Measurements from ENCODE around the gene KRT77.

The KRT77 gene

GRCh38 chr12:52655720-52656124 lies 47.6 kb downstream of the KRT77 start:
- DNase-seq (ENCODE audit: low spot score), result no peak

DNA sequence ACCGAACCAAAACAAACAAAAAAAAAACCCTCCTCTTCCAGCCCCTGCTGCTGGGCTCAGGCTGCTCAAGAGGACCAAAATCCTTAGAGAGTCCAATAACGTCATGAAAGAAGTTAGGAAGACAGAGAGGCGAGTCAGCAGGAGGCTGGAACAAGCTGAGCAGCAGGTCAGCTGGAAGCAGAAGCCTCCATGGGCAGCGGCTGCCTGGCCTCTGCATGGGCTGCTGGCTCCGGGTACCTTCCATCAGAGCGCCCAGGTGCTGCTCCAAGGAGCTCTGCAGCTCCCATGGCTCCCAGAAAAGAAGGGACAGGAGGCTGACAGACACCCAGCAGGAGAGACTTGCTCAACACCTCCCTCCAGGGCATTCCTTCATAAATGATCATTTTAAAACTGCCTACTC lies 48.1 kb downstream of the KRT77 start:
- DNase-seq (ENCODE audit: low spot score), result no peak

- no peak for DNase-seq (ENCODE audit: low spot score)
These were observed 51.5 kb downstream of the KRT77 start, which contains the start of gene KRT2 for GRCh38 chr12:52651726-52652261. Gene KRT2 (minus strand): TSS chr12:52652211. CDS start chr12:52652142, 69 bp downstream.

DNA sequence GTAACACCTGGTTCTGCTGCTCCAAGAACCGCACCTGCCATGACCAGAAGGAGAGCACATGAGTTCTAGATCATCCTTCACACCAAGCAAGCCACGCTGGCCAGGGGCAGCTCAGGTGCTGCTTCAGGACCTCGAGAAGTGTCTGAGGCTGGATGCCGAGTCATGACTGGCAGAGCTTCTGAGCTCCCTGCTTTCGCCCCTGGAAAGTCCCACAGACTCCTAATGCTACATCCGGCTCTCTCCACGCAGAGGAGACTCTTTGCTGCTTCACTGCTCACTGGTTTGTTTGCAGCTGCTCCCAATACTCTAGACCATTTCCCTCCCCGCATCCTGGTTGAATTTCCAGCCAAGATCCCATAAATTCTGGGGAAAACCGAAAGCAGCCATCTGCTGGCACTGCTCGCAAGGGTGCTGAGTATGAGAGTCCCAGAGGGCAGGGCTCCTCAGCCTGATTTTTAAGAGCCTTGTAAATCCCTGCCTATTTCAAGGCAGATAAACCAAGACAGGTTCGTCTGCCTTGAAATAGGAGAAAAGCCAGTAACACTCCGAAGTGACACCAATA lies 52.7 kb downstream of the KRT77 start:
- DNase-seq (ENCODE audit: low spot score), result no peak

DNA sequence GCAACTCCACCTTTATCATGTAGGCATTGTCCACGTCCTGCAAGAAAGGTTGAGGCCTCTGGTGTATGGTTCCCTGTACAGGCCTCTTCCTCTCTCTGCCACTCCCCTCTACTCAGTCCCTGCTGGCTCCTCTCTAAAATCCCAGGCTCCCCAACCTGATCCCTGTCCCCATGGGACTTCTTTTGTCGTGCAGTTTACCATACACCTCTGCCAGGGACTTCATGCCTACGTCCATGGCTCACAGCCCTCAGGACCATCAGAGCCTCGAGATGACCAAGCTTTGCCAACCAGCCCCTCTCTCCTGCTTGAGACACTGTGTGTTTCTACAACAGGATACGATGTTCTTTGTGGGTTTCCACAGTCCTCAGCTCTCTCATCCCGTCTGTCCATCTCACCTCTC lies 54.3 kb downstream of the KRT77 start:
- DNase-seq (ENCODE audit: low spot score), result no peak

DNA sequence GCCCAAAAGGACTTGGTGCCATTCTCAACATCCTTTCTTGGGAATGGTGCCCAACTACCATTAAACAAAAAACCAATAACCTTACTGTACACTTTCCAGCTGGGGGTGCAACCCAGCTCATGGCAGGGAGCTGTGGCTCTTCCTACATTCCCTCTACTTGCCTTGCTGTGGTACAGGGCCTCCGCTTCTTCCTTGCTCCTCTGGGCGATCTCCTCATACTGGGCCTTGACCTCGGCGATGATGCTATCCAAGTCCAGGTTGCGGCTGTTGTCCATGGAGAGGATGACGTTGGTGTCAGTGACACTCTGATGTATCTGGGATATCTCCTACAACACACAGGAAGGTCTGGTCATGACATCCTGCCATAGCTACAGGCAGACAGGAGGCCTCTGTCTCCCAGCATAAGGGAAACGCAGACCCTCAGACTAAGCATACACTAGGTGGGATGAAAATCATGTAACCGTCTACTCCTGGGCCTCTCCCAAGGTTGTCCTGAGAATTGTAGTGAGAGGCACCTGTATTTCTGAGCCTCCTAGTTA lies 55.2 kb downstream of the KRT77 start:
- no peak for DNase-seq (ENCODE audit: low spot score)

DNA sequence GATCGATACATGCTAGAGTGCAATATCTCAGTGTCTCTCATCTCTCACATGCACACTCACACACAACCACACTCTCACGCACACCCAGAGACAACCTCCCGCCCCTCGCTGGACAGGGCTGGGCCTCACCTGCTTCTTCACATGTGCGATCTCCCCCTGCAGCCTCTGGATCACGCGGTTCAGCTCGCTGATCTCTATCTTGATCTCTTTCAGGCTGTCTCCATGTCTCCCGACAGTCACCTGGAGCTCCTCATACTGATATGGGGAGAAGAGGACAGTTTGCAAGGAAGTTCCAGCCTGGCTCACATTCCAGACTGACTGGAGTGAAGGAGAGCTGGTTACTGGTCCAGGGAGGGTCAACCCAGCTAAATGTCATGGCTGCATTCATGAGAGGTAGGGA lies 55.7 kb downstream of the KRT77 start:
- no peak for DNase-seq (ENCODE audit: low spot score)

DNA sequence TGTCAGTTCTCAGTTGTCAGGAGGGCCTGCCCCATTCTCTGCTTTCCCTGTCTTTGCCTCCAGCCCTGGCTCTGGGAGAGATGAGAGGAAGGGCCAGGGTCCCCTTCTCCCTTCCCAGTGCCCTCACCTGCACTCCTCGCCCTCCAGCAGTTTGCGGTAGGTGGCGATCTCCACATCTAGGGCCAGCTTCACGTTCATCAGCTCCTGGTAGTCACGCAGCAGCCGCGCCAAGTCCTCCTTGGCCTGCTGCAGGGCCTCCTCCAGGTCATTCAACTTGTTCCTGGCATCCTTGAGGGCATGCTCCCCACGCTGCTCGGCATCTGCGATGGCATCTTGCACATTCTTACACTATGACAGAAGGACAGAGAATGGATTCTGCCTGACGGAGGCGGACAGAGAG lies 56.7 kb downstream of the KRT77 start:
- no peak for DNase-seq (ENCODE audit: low spot score)

DNA sequence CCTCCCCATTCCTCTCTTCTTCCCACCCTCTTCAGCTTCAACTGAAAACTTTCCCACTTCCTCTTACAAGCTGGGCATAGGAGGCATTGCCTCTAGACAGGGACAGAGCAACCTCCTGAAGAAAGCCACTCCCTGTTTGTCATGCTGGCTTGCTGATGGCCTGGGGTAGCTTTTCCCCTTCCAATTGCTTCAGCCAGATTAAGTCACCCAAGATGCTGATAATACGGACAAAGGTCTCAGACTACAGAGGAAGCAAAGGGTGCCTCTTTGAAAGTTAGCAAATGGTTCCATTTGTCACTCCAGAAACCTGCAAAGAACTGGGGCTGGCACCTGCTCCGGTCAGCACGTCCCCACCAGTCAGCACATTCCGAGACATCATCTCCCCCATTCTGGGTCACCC lies 57.3 kb downstream of the KRT77 start:
- DNase-seq (ENCODE audit: low spot score), result no peak

- no peak for DNase-seq (ENCODE audit: low spot score)
These were observed 58.1 kb downstream of the KRT77 start for GRCh38 chr12:52645120-52645761.

DNA sequence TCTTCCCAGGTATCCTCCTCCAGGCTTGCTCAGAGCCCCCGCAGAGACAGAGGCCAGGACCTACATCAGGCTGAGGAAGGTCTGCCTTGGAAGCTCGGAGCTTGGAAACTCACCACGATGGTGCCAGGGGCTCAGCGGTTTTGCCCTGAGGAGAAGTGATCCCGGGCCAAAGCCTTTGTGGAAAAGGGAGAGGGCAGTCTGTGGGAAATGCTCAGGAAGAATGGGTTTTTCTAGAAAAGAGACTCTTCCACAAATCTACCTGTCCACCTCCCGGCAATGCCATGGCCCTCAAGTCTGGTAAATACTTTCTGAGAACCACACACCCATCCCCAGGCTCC lies 59.3 kb downstream of the KRT77 start:
- DNase-seq (ENCODE audit: low spot score), result no peak

DNA sequence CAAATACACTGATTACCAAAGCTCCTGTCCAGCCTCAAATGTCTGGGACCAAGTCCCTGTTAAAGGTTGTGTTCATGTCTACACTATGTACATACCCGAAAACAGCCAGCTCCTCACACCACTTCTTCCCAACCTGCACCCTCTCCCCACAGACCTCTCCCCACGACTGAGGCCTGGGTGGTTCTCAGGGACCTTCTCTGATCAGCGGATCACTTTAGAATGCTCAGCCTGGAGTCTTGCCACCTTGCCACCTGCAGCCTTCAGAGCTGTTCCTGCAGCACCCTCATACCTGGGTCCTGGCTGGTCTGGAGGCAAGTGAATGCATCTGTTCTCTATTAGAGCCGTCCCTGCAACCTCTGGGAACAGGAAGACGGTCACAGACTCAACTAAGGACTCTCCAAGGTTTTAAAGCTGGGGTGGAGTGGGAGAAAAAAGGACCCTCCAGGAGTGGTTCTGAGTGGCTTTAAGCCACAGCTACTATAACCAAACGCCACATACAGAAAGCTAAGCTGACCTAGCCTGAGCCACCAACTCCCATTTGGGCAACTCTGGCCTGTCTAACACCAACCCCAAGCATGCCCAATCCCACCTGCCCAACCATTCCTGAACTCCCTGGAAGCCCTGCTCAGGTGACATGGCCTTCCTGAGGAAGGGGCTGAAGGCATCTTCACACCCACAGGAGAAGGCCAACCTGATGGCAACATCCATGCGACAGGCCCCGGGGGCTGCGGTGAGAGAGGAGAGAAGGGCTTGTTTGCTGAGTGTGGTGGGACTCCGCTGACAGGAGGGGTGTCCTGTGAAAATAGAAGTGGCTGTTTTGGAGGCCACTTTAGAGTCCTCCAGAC lies 59.9 kb downstream of the KRT77 start:
- DNase-seq (ENCODE audit: low spot score), result no peak

- no peak for DNase-seq (ENCODE audit: low spot score)
These were observed 61.9 kb downstream of the KRT77 start for GRCh38 chr12:52641468-52641867.

Measured in left forelimb (tissue), 1 donor.